H1 (cell line): ENCODE data around the gene RNF41. TPM values are rescaled to one million over a fixed set of nuclear protein-coding genes. Genes with fewer than 3 reads are reported as not detected.

Experiments used
- ASH2L ChIP-seq: fragments of 200-600, 300-600 bp; sonication (generic); IDR thresholded peaks from one replicate; pipeline ENCODE4 v1.7.1; 2017; ENCODE audit warnings: low read length
- CEBPB ChIP-seq: IDR thresholded peaks from 2 replicates; pipeline ENCODE4 v1.6.1; 2012; ENCODE audit warnings: low read depth, low read length
- JUND ChIP-seq: IDR thresholded peaks from 2 replicates; pipeline ENCODE4 v1.6.1; 2011; ENCODE audit warnings: mild to moderate bottlenecking, improper control_type of control experiment, low read length
- KDM5A ChIP-seq: fragments of 200-600 bp; IDR thresholded peaks from 2 replicates; pipeline ENCODE4 v1.7.1; 2012; ENCODE audit warnings: mild to moderate bottlenecking, low read length, inconsistent platforms, mixed read lengths
- NANOG ChIP-seq: IDR thresholded peaks from 2 replicates; pipeline ENCODE4 v1.6.1; 2011; ENCODE audit warnings: low read length, low read depth, mild to moderate bottlenecking, inconsistent platforms; ENCODE audit not compliant: insufficient read depth, poor library complexity, severe bottlenecking
- PHF8 ChIP-seq: fragments of 200-600 bp; sonication (generic); conservative IDR thresholded peaks from 2 replicates; pipeline ENCODE4 v1.7.1; 2012; ENCODE audit warnings: low read depth, mild to moderate bottlenecking, inconsistent platforms, low read length, moderate library complexity
- RAD21 ChIP-seq, 2 experiments: IDR thresholded peaks in 1 of 2; conservative IDR thresholded peaks in 1 of 2; 2 replicates each; pipeline ENCODE4 v1.6.1; 2011; ENCODE audit warnings: low read depth in 2 of 2, low read length in 2 of 2, improper control_type of control experiment in 1 of 2, inconsistent platforms in 1 of 2, mild to moderate bottlenecking in 1 of 2, moderate library complexity in 1 of 2
- RXRA ChIP-seq: IDR thresholded peaks from 2 replicates; pipeline ENCODE4 v1.6.1; 2011; ENCODE audit warnings: low read depth, mild to moderate bottlenecking, low read length, moderate library complexity; ENCODE audit not compliant: insufficient read depth
- SIN3A ChIP-seq, 2 experiments: IDR thresholded peaks in 1 of 2; conservative IDR thresholded peaks in 1 of 2; 2 replicates each; pipeline ENCODE4 v1.6.1; 2011 to 2012; ENCODE audit warnings: low read length in 2 of 2, improper control_type of control experiment in 1 of 2, low read depth in 1 of 2, mild to moderate bottlenecking in 1 of 2
- SIX5 ChIP-seq: IDR thresholded peaks from 2 replicates; pipeline ENCODE4 v1.6.1; 2011; ENCODE audit warnings: mild to moderate bottlenecking, low read depth, low read length
- SP1 ChIP-seq: IDR thresholded peaks from 2 replicates; pipeline ENCODE4 v1.6.1; 2011; ENCODE audit warnings: low read depth, low read length
- TAF7 ChIP-seq: optimal IDR thresholded peaks from 2 replicates; pipeline ENCODE3; 2011; ENCODE audit warnings: low read depth, mild to moderate bottlenecking, inconsistent platforms, low read length, moderate library complexity, borderline replicate concordance
- TBP ChIP-seq: IDR thresholded peaks from 2 replicates; pipeline ENCODE4 v1.6.1; 2011; ENCODE audit warnings: low read depth, low read length, improper control_type of control experiment
- TCF12 ChIP-seq: IDR thresholded peaks from 2 replicates; pipeline ENCODE4 v1.6.1; 2011; ENCODE audit warnings: low read depth, mild to moderate bottlenecking, low read length
- ZNF274 ChIP-seq: IDR thresholded peaks from 2 replicates; pipeline ENCODE4 v1.7.0; 2012; ENCODE audit warnings: low read length, borderline replicate concordance; ENCODE audit errors: extremely low read depth
- polyA plus RNA-seq, 7 experiments: library from polyadenylated mRNA; depleted of rRNA in 3 of 7; stranded (reverse) in 5 of 7; unstranded in 2 of 7; fragments of >200 nt in 5 of 7; fragments of 200-250 nt in 2 of 7; gene quantifications; 1 replicate in 5 of 7; 2 replicates in 1 of 7; 4 replicates in 1 of 7; pipeline versions ENCODE4 v1.2.1 to v1.2.3, GENCODE V29; 2011 to 2013; ENCODE audit warnings: missing spikeins in 2 of 7, mixed read lengths in 2 of 7
- total RNA-seq: library from RNA; stranded (reverse); fragmentation: NEBNext Ultra II Directional; extraction: Animal tissue kit (Norgen Biotek cat#: 25700); gene quantifications from 2 replicates; pipeline ENCODE4 v1.2.1, GENCODE V29; 2021
- TF ChIP-seq, protein P1 (sequence below): IDR thresholded peaks from 2 replicates; pipeline ENCODE4 v1.6.1; 2012; ENCODE audit warnings: inconsistent platforms
- TF ChIP-seq, protein P2 (sequence below): IDR thresholded peaks from 2 replicates; pipeline ENCODE4 v1.6.1; 2012; ENCODE audit warnings: inconsistent platforms
- TF ChIP-seq, protein P3 (sequence below), 3 experiments: IDR thresholded peaks; 1 replicate in 2 of 3; 2 replicates in 1 of 3; pipeline versions ENCODE4 v1.5.1 to v1.6.1; 2011; ENCODE audit warnings: low read length in 3 of 3, mild to moderate bottlenecking in 3 of 3, inconsistent platforms in 2 of 3, low read depth in 1 of 3, moderate library complexity in 1 of 3; ENCODE audit not compliant: insufficient read depth in 1 of 3; ENCODE audit errors: control extremely low read depth in 1 of 3
- TF ChIP-seq, protein P4 (sequence below): IDR thresholded peaks from 2 replicates; pipeline ENCODE4 v1.6.1; 2011; ENCODE audit warnings: low read depth, mild to moderate bottlenecking, low read length; ENCODE audit not compliant: insufficient read depth

The RNF41 gene
- total and polyA plus RNA-seq, 2 of the 8 experiments (the other 6 are each of a cell fraction or from before 2014, with no cell fraction given) = 55.5 to 98.6 TPM

DNA sequence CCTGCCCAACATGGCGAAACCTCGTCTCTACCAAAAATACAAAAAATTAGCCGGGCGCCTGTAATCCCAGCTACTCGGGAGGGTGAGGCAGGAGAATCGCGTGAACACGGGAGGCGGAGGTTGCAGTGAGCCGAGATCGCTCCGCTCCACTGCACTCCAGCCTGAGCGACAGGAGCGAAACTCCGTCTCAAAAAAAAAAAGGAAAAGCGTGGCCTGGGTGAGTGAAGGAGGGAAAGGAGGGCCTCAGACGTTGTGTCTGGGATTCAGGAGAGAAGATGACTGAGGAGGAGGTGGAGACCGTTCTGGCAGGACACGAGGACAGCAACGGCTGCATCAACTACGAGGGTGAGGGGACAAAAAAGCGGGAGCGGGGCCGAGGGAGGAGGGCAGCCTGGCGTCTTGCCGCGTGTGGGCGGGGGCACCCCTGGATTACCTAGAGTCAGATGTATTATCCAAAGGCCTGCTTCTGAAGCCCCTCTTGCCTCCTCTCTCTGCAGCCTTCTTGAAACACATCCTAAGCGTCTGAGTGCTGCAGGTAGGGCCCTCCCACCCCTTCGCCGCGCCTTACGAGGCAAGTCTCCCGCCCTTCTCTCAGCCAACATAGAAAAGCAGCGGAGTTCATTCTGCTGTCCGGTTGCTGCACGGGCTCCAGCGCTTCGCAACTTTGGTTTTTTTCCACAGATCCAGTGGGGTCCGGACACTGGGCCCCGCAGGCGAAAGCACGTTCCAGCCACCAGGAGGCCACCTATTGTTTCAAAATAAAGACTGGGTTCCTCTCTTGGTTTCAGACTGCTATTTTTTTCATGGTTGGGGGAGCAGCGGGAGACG, 64.3 kb downstream of the RNF41 start (continued):
- TF ChIP-seq, protein P1, sequence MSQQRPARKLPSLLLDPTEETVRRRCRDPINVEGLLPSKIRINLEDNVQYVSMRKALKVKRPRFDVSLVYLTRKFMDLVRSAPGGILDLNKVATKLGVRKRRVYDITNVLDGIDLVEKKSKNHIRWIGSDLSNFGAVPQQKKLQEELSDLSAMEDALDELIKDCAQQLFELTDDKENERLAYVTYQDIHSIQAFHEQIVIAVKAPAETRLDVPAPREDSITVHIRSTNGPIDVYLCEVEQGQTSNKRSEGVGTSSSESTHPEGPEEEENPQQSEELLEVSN = peak; percentile 91
- TF ChIP-seq SP1 = peak; percentile 65; the same call in 1 of the 2 replicates
- TF ChIP-seq NANOG = no peak
- no peak for TF ChIP-seq TCF12
- TF ChIP-seq ZNF274 = no peak
- peak; percentile 44 for TF ChIP-seq TAF7
- TF ChIP-seq, protein P2, sequence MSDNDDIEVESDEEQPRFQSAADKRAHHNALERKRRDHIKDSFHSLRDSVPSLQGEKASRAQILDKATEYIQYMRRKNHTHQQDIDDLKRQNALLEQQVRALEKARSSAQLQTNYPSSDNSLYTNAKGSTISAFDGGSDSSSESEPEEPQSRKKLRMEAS = peak; percentile 83
- peak; percentile 31 for TF ChIP-seq ASH2L
- 0 out of 4 replicates have a peak, but pooled peaks of 1 of the 2 experiments have one; percentile 7 for TF ChIP-seq RAD21 (IDR thresholded peaks at IDR 0.05 in 1 of 2, conservative IDR thresholded peaks at IDR 0.05 in 1 of 2; ENCODE audit: low read depth in 2 of 2, low read length in 2 of 2)
- TF ChIP-seq, protein P3, sequence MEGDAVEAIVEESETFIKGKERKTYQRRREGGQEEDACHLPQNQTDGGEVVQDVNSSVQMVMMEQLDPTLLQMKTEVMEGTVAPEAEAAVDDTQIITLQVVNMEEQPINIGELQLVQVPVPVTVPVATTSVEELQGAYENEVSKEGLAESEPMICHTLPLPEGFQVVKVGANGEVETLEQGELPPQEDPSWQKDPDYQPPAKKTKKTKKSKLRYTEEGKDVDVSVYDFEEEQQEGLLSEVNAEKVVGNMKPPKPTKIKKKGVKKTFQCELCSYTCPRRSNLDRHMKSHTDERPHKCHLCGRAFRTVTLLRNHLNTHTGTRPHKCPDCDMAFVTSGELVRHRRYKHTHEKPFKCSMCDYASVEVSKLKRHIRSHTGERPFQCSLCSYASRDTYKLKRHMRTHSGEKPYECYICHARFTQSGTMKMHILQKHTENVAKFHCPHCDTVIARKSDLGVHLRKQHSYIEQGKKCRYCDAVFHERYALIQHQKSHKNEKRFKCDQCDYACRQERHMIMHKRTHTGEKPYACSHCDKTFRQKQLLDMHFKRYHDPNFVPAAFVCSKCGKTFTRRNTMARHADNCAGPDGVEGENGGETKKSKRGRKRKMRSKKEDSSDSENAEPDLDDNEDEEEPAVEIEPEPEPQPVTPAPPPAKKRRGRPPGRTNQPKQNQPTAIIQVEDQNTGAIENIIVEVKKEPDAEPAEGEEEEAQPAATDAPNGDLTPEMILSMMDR (IDR thresholded peaks at IDR 0.05; ENCODE audit: control extremely low read depth in 1 of 3, insufficient read depth in 1 of 3, low read depth in 1 of 3, low read length in 3 of 3) = peak; percentile 31 to 52 (median 41)
- TF ChIP-seq CEBPB = no peak
- TF ChIP-seq KDM5A = no peak
- TF ChIP-seq RXRA = no peak
- TF ChIP-seq JUND = no peak
- TF ChIP-seq PHF8 = no peak; the same call in 1 of the 2 replicates
- 0 out of 4 replicates have a peak, but pooled peaks of 1 of the 2 experiments have one; percentile 22 for TF ChIP-seq SIN3A (conservative IDR thresholded peaks at IDR 0.05 in 1 of 2, IDR thresholded peaks at IDR 0.05 in 1 of 2; ENCODE audit: low read depth in 1 of 2, low read length in 2 of 2)
- TF ChIP-seq, protein P4, sequence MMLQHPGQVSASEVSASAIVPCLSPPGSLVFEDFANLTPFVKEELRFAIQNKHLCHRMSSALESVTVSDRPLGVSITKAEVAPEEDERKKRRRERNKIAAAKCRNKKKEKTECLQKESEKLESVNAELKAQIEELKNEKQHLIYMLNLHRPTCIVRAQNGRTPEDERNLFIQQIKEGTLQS = no peak
- no peak for TF ChIP-seq SIX5
- TF ChIP-seq TBP = 0 out of 2 replicates have a peak, but pooled peaks have one; percentile 52
